C4-2B (cell line): ENCODE data around the gene DENND5B.

Experiments
- ZFX ChIP-seq: fragments of 450-650 bp; IDR thresholded peaks from 2 replicates; pipeline ENCODE4 v1.6.1; 2017
- TF ChIP-seq, protein P1 (sequence below): fragments of 450-650 bp; conservative IDR thresholded peaks from 2 replicates; pipeline ENCODE4 v1.5.1; 2017; ENCODE audit warnings: mild to moderate bottlenecking

DNA sequence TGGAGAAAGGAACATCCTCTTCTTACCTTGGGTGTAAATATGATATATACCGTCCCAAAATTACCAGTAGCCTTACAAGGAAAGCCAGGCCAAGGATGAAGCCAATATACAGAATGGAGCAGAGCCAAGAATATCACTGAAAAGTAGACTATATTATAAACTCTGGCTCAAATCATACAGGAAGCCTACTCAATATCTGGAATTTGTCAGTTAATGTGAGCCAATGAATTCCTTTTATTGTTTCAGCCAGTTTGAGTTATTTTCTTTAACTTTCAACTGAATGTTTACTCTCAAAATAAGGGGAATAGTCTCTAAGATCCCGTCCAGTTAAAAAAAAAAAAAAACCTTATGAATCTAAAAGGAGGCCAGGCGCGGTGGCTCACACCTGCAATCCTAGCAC, 9.8 kb upstream of the DENND5B start:
- TF ChIP-seq, protein P1, sequence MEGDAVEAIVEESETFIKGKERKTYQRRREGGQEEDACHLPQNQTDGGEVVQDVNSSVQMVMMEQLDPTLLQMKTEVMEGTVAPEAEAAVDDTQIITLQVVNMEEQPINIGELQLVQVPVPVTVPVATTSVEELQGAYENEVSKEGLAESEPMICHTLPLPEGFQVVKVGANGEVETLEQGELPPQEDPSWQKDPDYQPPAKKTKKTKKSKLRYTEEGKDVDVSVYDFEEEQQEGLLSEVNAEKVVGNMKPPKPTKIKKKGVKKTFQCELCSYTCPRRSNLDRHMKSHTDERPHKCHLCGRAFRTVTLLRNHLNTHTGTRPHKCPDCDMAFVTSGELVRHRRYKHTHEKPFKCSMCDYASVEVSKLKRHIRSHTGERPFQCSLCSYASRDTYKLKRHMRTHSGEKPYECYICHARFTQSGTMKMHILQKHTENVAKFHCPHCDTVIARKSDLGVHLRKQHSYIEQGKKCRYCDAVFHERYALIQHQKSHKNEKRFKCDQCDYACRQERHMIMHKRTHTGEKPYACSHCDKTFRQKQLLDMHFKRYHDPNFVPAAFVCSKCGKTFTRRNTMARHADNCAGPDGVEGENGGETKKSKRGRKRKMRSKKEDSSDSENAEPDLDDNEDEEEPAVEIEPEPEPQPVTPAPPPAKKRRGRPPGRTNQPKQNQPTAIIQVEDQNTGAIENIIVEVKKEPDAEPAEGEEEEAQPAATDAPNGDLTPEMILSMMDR: no peak
- TF ChIP-seq ZFX: no peak
